AG04450 (cell line): ENCODE results near the gene RAI1. TPM values are rescaled to one million over a fixed set of nuclear protein-coding genes. Genes with fewer than 3 reads are reported as not detected.
"Not testable (repeated sequence)": the region's sequence is repeated elsewhere in the genome, so short reads cannot be mapped to it uniquely, and the experiment has no call there.

Source experiments
- CTCF ChIA-PET: fragments of 300-600, 350-600 bp; formaldehyde crosslinking; extraction: SDS; loops from one replicate; lab custom pipeline; 2022; ENCODE audit warnings: antibody characterized with exemption, inconsistent platforms; lab: Charles Lee
- POLR2A ChIA-PET: fragments of 350-600 bp; formaldehyde crosslinking; extraction: SDS; loops from one replicate; lab custom pipeline; 2021; ENCODE audit warnings: antibody characterized with exemption, inconsistent platforms; lab: Yijun Ruan, JAX
- DNase-seq: peaks from one replicate; pipeline ENCODE4 v3.0.0-alpha.2; 2011; ENCODE audit warnings: low read depth, low spot score
- H3K27ac ChIP-seq: one replicate; pipeline ENCODE4 v1.5.1; 2012; ENCODE audit warnings: low read depth, low read length, control low read depth
- H3K27me3 ChIP-seq: one replicate; pipeline ENCODE4 v1.6.0; 2012; ENCODE audit warnings: low read length; ENCODE audit not compliant: control insufficient read depth, insufficient read depth
- H3K4me3 ChIP-seq: 2 replicates; pipeline ENCODE4 v1.5.1; 2011; ENCODE audit warnings: mild to moderate bottlenecking, low read depth, low read length, control low read depth
- H3K9me3 ChIP-seq: 2 replicates; pipeline ENCODE4 v1.5.1; 2012; ENCODE audit warnings: low read length; ENCODE audit not compliant: control insufficient read depth, insufficient read depth
- CTCF ChIP-seq: IDR thresholded peaks from 2 replicates; pipeline ENCODE4 v1.5.1; 2011; ENCODE audit warnings: low read depth, low read length, control low read depth, inconsistent platforms
- polyA plus RNA-seq: library from polyadenylated mRNA; depleted of rRNA; stranded (reverse); fragments of >200 nt; gene quantifications from 2 replicates; pipeline ENCODE4 v1.2.3, GENCODE V29; 2011

RAI1 gene
- polyA plus RNA-seq, 1 experiment, result 2.1 TPM

GRCh38 chr17:17806035-17806434, 124.8 kb downstream of the RAI1 start:
- Histone ChIP-seq H3K4me3 (no peak overlapping the region), H3K27ac (no peak overlapping the region), H3K27me3 (no peaks in the 10 kb centered on the region), H3K9me3 (peaks cover 5% of the 10 kb centered on the region; the same call in 1 of the 2 replicates)
- ChIA-PET CTCF (interaction anchor here (1.1 kb wide), 1 partner anchor 54 kb away, joined by 3 read pairs; no protein-coding TSS in a partner anchor), POLR2A (interaction anchor here (0.6 kb wide), 1 partner anchor 31 kb away, joined by 4 read pairs; no protein-coding TSS in a partner anchor)
- TF ChIP-seq CTCF, result no peak
- no peak for DNase-seq

GRCh38 chr17:17806611-17807274, 125.5 kb downstream of the RAI1 start:
- ChIA-PET CTCF (interaction anchor here (1.1 to 2.1 kb wide), 2 partner anchors 53 to 126 kb away, joined by 3 to 5 read pairs; partner anchors contain the start of gene RAI1), POLR2A (interaction anchor here (0.6 kb wide), 1 partner anchor 32 kb away, joined by 4 read pairs; no protein-coding TSS in a partner anchor)
- no peak for DNase-seq
- Histone ChIP-seq H3K9me3 (peaks cover 5% of the 10 kb centered on the region; the same call in 1 of the 2 replicates), H3K27ac (no peak overlapping the region), H3K4me3 (no peak overlapping the region), H3K27me3 (no peaks in the 10 kb centered on the region)
- TF ChIP-seq CTCF, result no peak

- ChIA-PET POLR2A (interaction anchor here (0.6 kb wide), 1 partner anchor 13 kb away, joined by 3 read pairs; no protein-coding TSS in a partner anchor), CTCF (interaction anchor here (2.1 kb wide), 2 partner anchors 126 to 226 kb away, joined by 5 to 7 read pairs; partner anchors contain the start of gene RAI1)
- no peaks in the 10 kb centered on the region for H3K27me3 ChIP-seq
- peaks cover 5% of the 10 kb centered on the region; the same call in 1 of the 2 replicates for H3K9me3 ChIP-seq
- TF ChIP-seq CTCF, result no peak
- H3K27ac ChIP-seq, result no peak overlapping the region
- no peak for DNase-seq
- no peak overlapping the region for H3K4me3 ChIP-seq
Measured at GRCh38 chr17:17807440-17807839, 126.2 kb downstream of the RAI1 start.

GRCh38 chr17:17808200-17808599, 126.9 kb downstream of the RAI1 start:
- ChIA-PET CTCF (interaction anchor here (0.7 to 2.1 kb wide), 3 partner anchors 20 to 225 kb away, joined by 5 to 7 read pairs (median 5); partner anchors contain the start of gene RAI1), POLR2A (interaction anchor here (0.6 kb wide), 1 partner anchor 12 kb away, joined by 3 read pairs; no protein-coding TSS in a partner anchor)
- not testable (repeated sequence) for H3K9me3 ChIP-seq, H3K27me3 ChIP-seq, H3K4me3 ChIP-seq, DNase-seq, H3K27ac ChIP-seq

GRCh38 chr17:17808706-17809432, 127.6 kb downstream of the RAI1 start:
- ChIA-PET CTCF (interaction anchor here (0.7 to 2.1 kb wide), 4 partner anchors 19 to 225 kb away, joined by 3 to 7 read pairs (median 5); partner anchors contain the start of gene RAI1), POLR2A (no interaction called here)
- H3K27me3 ChIP-seq, result no peaks in the 10 kb centered on the region
- no peak overlapping the region for H3K27ac ChIP-seq
- H3K4me3 ChIP-seq, result no peak overlapping the region
- no peak for TF ChIP-seq CTCF
- DNase-seq, result no peak
- H3K9me3 ChIP-seq, result peaks cover 5% of the 10 kb centered on the region; the same call in 1 of the 2 replicates
